GM23338 (cell line): Measurements from ENCODE around the gene DOP1A. TPM values are rescaled to one million over a fixed set of nuclear protein-coding genes. Genes with fewer than 3 reads are reported as not detected.

Experiments used
- CTCF ChIP-seq, 2 experiments: fragments of 200-600 bp in 1 of 2; sonication (generic) in 1 of 2; conservative IDR thresholded peaks; 2 replicates each; pipeline versions ENCODE4 v1.5.1 to v1.6.1; 2016 to 2017; ENCODE audit warnings: antibody characterized with exemption in 2 of 2, low read depth in 2 of 2, mild to moderate bottlenecking in 2 of 2, moderate library complexity in 1 of 2
- EZH2 ChIP-seq: fragments of 200-600 bp; sonication (generic); IDR thresholded peaks from one replicate; pipeline ENCODE4 v1.8.0; 2017; ENCODE audit warnings: antibody characterized with exemption, mild to moderate bottlenecking, low read depth; ENCODE audit not compliant: unreplicated experiment
- JUNB ChIP-seq: IDR thresholded peaks from one replicate; pipeline ENCODE4 v1.6.1; 2016; ENCODE audit warnings: antibody characterized with exemption; ENCODE audit not compliant: unreplicated experiment
- NANOG ChIP-seq: IDR thresholded peaks from 2 replicates; pipeline ENCODE4 v1.6.1; 2016; ENCODE audit warnings: antibody characterized with exemption, borderline replicate concordance
- POLR2AphosphoS5 ChIP-seq: IDR thresholded peaks from 2 replicates; pipeline ENCODE4 v1.6.1; 2016; ENCODE audit warnings: antibody characterized with exemption, low read depth
- ZNF114 ChIP-seq: fragments of 250-450 bp; sonication (Bioruptor Pico); IDR thresholded peaks from 2 replicates; pipeline ENCODE4 v1.5.0; 2020; ENCODE audit warnings: mild to moderate bottlenecking, moderate library complexity
- ZNF462 ChIP-seq: fragments of 250-450 bp; sonication (Bioruptor Pico); IDR thresholded peaks from 2 replicates; pipeline ENCODE4 v1.5.0; 2020; ENCODE audit warnings: mild to moderate bottlenecking, moderate library complexity
- polyA plus RNA-seq: library from polyadenylated mRNA; unstranded; fragments of >200 nt; fragmentation: Nextera tagmentation; extraction: Ambion mirVana; gene quantifications from 2 replicates; pipeline ENCODE4 v1.2.1, GENCODE V29; 2016
- total RNA-seq: library from RNA; depleted of rRNA; stranded (reverse); fragments of >200 nt; shearing (Covaris generic); gene quantifications from 2 replicates; pipeline ENCODE4 v1.2.3, GENCODE V29; 2014
- TF ChIP-seq, protein P1 (sequence below): IDR thresholded peaks from one replicate; pipeline ENCODE4 v1.6.1; 2018; ENCODE audit warnings: antibody characterized with exemption; ENCODE audit not compliant: unreplicated experiment

The DOP1A gene
- total and polyA plus RNA-seq, 2 experiments from 2014 or later: 3.9 to 18.6 TPM

- TF ChIP-seq ZNF462 (no peak), CTCF (conservative IDR thresholded peaks at IDR 0.05; ENCODE audit: low read depth in 2 of 2) (no peak), EZH2 (no peak), ZNF114 (CRISPR knock-in tag) (no peak), JUNB (no peak), POLR2AphosphoS5 (no peak), NANOG (no peak)
- TF ChIP-seq, protein P1, sequence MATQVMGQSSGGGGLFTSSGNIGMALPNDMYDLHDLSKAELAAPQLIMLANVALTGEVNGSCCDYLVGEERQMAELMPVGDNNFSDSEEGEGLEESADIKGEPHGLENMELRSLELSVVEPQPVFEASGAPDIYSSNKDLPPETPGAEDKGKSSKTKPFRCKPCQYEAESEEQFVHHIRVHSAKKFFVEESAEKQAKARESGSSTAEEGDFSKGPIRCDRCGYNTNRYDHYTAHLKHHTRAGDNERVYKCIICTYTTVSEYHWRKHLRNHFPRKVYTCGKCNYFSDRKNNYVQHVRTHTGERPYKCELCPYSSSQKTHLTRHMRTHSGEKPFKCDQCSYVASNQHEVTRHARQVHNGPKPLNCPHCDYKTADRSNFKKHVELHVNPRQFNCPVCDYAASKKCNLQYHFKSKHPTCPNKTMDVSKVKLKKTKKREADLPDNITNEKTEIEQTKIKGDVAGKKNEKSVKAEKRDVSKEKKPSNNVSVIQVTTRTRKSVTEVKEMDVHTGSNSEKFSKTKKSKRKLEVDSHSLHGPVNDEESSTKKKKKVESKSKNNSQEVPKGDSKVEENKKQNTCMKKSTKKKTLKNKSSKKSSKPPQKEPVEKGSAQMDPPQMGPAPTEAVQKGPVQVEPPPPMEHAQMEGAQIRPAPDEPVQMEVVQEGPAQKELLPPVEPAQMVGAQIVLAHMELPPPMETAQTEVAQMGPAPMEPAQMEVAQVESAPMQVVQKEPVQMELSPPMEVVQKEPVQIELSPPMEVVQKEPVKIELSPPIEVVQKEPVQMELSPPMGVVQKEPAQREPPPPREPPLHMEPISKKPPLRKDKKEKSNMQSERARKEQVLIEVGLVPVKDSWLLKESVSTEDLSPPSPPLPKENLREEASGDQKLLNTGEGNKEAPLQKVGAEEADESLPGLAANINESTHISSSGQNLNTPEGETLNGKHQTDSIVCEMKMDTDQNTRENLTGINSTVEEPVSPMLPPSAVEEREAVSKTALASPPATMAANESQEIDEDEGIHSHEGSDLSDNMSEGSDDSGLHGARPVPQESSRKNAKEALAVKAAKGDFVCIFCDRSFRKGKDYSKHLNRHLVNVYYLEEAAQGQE: no peak
These were observed 40.9 kb downstream of the DOP1A start (continued) for GRCh38 chr6:83108378-83108777.
